ENCODE measurements around the gene MINPP1. TPM values are rescaled to one million over a fixed set of nuclear protein-coding genes. Genes with fewer than 3 reads are reported as not detected.
A peak's percentile ranks its signal among the peaks of the same experiment; 100 is the strongest.
"Not testable (repeated sequence)": the region's sequence is repeated elsewhere in the genome, so short reads cannot be mapped to it uniquely, and the experiment has no call there.

The MINPP1 gene
- total RNA-seq, 1 experiment from 2014 or later = 24.8 TPM

- H3K9me3 Mint-ChIP-seq (ENCODE audit: unreplicated experiment); H3K27me3 Mint-ChIP-seq (ENCODE audit: insufficient read depth, unreplicated experiment); H3K9me3 ChIP-seq; H3K36me3 ChIP-seq (ENCODE audit: control insufficient read depth, insufficient read depth, low read length); POLR2A ChIA-PET; H3K27ac Mint-ChIP-seq (ENCODE audit: unreplicated experiment); H3K27me3 ChIP-seq (replicated peaks; ENCODE audit: control insufficient read depth, insufficient read depth, low read length); DNase-seq; CTCF ChIA-PET; H3K4me1 ChIP-seq; H3K4me3 ChIP-seq (ENCODE audit: low read depth, low read length); H3K4me3 Mint-ChIP-seq (ENCODE audit: unreplicated experiment); H3K36me3 Mint-ChIP-seq (ENCODE audit: insufficient read depth, unreplicated experiment); H3K4me1 Mint-ChIP-seq (ENCODE audit: low read depth, unreplicated experiment); intact Hi-C loops (cut with micrococcal nuclease; ENCODE audit: unreplicated experiment); BruUV-seq (replicated peaks): not testable (repeated sequence)
Measured at GRCh38 chr10:87490285-87490684, 14.4 kb upstream of the MINPP1 start.

- POLR2A ChIA-PET; H3K36me3 Mint-ChIP-seq (ENCODE audit: insufficient read depth, unreplicated experiment); H3K4me3 ChIP-seq (ENCODE audit: low read depth, low read length); H3K27me3 ChIP-seq (replicated peaks; ENCODE audit: control insufficient read depth, insufficient read depth, low read length); BruUV-seq (replicated peaks); H3K9me3 ChIP-seq; H3K4me1 ChIP-seq; DNase-seq; H3K4me1 Mint-ChIP-seq (ENCODE audit: low read depth, unreplicated experiment); intact Hi-C loops (cut with micrococcal nuclease; ENCODE audit: unreplicated experiment); H3K36me3 ChIP-seq (ENCODE audit: control insufficient read depth, insufficient read depth, low read length); H3K27me3 Mint-ChIP-seq (ENCODE audit: insufficient read depth, unreplicated experiment); H3K4me3 Mint-ChIP-seq (ENCODE audit: unreplicated experiment); CTCF ChIA-PET; H3K27ac Mint-ChIP-seq (ENCODE audit: unreplicated experiment): not testable (repeated sequence)
- peaks cover 12% of the 10 kb centered on the region for H3K9me3 Mint-ChIP-seq (ENCODE audit: unreplicated experiment)
Measured at GRCh38 chr10:87492450-87492849, 12.2 kb upstream of the MINPP1 start.

DNA sequence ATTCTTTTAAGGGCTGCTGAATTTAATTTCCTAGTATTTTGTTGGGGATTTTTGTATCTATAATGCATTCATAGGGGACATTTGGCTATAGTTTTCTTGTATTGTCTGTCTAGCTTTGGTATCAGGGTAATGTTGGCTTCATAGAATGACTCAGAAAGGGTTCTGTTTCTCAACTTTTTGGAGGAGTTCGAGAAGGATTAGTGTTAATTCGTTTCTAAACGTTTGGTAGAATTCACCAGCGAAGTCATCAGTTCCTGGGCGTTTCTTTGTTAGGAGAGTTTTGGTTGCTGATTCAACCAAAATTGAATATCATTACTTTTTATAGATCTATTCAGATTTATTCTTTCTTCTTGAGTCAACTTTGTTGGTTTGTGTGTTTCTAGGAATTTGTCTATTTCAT lies 9.2 kb upstream of the MINPP1 start:
- H3K9me3 ChIP-seq; H3K27me3 Mint-ChIP-seq (ENCODE audit: insufficient read depth, unreplicated experiment); BruUV-seq (replicated peaks); intact Hi-C loops (cut with micrococcal nuclease; ENCODE audit: unreplicated experiment); H3K4me1 Mint-ChIP-seq (ENCODE audit: low read depth, unreplicated experiment); H3K4me3 Mint-ChIP-seq (ENCODE audit: unreplicated experiment); H3K27me3 ChIP-seq (replicated peaks; ENCODE audit: control insufficient read depth, insufficient read depth, low read length); H3K36me3 Mint-ChIP-seq (ENCODE audit: insufficient read depth, unreplicated experiment); H3K4me1 ChIP-seq; H3K4me3 ChIP-seq (ENCODE audit: low read depth, low read length); H3K36me3 ChIP-seq (ENCODE audit: control insufficient read depth, insufficient read depth, low read length); CTCF ChIA-PET; DNase-seq; POLR2A ChIA-PET; H3K27ac Mint-ChIP-seq (ENCODE audit: unreplicated experiment): not testable (repeated sequence)
- H3K9me3 Mint-ChIP-seq (ENCODE audit: unreplicated experiment) = peaks cover 12% of the 10 kb centered on the region

- CTCF ChIA-PET; H3K36me3 ChIP-seq (ENCODE audit: control insufficient read depth, insufficient read depth, low read length); H3K27me3 Mint-ChIP-seq (ENCODE audit: insufficient read depth, unreplicated experiment); H3K27me3 ChIP-seq (replicated peaks; ENCODE audit: control insufficient read depth, insufficient read depth, low read length); H3K9me3 ChIP-seq; H3K36me3 Mint-ChIP-seq (ENCODE audit: insufficient read depth, unreplicated experiment); intact Hi-C loops (cut with micrococcal nuclease; ENCODE audit: unreplicated experiment); H3K4me3 ChIP-seq (ENCODE audit: low read depth, low read length); POLR2A ChIA-PET; BruUV-seq (replicated peaks); H3K4me3 Mint-ChIP-seq (ENCODE audit: unreplicated experiment); DNase-seq: not testable (repeated sequence)
- H3K9me3 Mint-ChIP-seq (ENCODE audit: unreplicated experiment) = peaks cover 12% of the 10 kb centered on the region
- peaks cover 19% of the 10 kb centered on the region for H3K4me1 ChIP-seq
- peak overlapping the region; percentile 48 for H3K27ac Mint-ChIP-seq (ENCODE audit: unreplicated experiment)
- peaks cover 13% of the 10 kb centered on the region for H3K4me1 Mint-ChIP-seq (ENCODE audit: low read depth, unreplicated experiment)
Measured at GRCh38 chr10:87497386-87497785, 7.3 kb upstream of the MINPP1 start.

DNA sequence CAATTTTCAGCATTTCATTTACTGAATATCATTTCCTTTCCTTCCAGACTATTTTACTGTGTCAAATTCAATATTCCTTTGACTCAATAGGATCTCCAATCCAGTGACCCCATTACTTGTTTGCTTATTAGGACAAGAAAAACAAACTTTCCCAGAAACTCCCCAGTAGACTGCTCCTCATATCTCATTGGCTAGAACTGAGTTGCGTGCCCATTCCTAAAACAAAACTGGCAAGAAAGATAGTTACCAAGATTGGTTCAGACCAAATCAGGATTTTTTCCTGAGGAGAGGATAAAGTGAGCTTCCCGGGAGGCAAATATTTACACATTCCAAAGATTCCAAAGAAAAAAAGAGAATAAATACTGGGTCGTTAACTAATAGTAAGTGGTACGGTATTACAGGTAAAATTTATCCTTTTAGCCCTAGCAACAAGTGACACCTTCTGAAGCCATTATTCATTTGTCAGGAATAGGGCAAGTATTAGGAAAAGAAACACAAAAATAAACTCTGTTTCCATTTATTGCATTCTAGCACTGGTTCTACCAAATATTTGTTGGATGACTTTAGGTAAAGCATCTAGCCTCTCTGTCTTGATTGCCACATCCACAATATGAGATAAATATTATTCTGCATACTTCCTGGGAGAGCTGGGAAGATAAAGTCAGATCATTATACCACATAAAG lies 6.4 kb upstream of the MINPP1 start:
- DNase-seq = peak in 1 of 2 experiments; percentile 11
- H3K4me3 ChIP-seq (ENCODE audit: low read depth, low read length); POLR2A ChIA-PET; H3K36me3 ChIP-seq (ENCODE audit: control insufficient read depth, insufficient read depth, low read length); intact Hi-C loops (cut with micrococcal nuclease; ENCODE audit: unreplicated experiment); CTCF ChIA-PET; BruUV-seq (replicated peaks); H3K27me3 ChIP-seq (replicated peaks; ENCODE audit: control insufficient read depth, insufficient read depth, low read length); H3K27me3 Mint-ChIP-seq (ENCODE audit: insufficient read depth, unreplicated experiment); H3K36me3 Mint-ChIP-seq (ENCODE audit: insufficient read depth, unreplicated experiment); H3K9me3 ChIP-seq: not testable (repeated sequence)
- Mint-ChIP-seq H3K27ac (ENCODE audit: unreplicated experiment) (peak overlapping the region; percentile 33), H3K9me3 (ENCODE audit: unreplicated experiment) (peaks cover 12% of the 10 kb centered on the region), H3K4me3 (ENCODE audit: unreplicated experiment) (peak overlapping the region; percentile 33), H3K4me1 (ENCODE audit: low read depth, unreplicated experiment) (peaks cover 13% of the 10 kb centered on the region)
- peaks cover 19% of the 10 kb centered on the region for H3K4me1 ChIP-seq

Data from Caco-2 (cell line).